DND-41 (cell line): ENCODE results near the gene OSBPL8.

Experiments used
- EZH2 ChIP-seq: IDR thresholded peaks from 3 replicates; pipeline ENCODE4 v1.6.1; 2012; ENCODE audit warnings: borderline replicate concordance, low read depth, mild to moderate bottlenecking, moderate library complexity, low read length, inconsistent platforms; ENCODE audit not compliant: severe bottlenecking
- TF ChIP-seq, protein P1 (sequence below): IDR thresholded peaks from 2 replicates; pipeline ENCODE4 v1.5.1; 2012; ENCODE audit warnings: borderline replicate concordance, low read length, moderate library complexity, mild to moderate bottlenecking; ENCODE audit not compliant: poor library complexity, severe bottlenecking; ENCODE audit errors: extremely low read depth

DNA sequence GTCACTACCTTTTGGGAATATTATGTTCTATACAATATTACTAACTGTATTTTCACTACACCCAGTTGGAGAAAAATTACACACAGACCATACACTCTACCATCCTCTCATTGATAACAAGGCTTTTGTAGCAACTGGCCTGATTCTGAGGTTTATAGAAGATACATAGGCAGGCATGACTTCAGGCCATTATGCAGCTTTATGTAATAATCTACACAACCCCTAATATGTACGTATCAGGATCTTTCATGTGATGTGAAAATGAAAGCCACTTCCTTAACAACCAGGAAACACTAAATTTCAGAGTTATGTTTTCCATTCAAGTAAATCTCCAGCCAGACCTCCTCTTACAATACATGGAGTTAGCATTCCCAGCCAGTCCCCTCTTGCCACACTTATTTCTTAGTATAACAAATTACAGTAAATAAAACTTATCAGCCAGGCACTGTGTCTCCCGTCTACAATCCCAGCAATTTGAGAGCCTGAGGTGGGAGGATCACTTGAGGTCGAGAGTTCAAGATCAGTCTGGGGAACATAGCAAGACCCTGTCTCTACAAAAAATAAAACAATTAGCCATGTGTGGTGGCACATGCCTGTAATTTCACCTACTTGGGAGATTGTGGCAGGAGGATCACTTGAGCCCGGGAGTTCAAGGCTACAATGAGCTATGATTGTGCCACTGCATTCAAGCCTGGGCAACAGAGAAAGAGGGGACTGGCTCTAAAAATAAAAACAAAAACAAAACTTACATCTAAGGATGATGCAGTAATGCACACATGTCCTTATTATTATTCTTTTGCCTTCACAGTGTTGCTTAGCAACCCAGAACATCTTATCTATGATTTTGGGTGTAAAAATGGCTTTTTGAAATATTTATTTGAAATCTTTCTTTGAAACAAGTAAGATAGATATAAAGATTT, 10.4 kb upstream of the OSBPL8 start:
- TF ChIP-seq, protein P1, sequence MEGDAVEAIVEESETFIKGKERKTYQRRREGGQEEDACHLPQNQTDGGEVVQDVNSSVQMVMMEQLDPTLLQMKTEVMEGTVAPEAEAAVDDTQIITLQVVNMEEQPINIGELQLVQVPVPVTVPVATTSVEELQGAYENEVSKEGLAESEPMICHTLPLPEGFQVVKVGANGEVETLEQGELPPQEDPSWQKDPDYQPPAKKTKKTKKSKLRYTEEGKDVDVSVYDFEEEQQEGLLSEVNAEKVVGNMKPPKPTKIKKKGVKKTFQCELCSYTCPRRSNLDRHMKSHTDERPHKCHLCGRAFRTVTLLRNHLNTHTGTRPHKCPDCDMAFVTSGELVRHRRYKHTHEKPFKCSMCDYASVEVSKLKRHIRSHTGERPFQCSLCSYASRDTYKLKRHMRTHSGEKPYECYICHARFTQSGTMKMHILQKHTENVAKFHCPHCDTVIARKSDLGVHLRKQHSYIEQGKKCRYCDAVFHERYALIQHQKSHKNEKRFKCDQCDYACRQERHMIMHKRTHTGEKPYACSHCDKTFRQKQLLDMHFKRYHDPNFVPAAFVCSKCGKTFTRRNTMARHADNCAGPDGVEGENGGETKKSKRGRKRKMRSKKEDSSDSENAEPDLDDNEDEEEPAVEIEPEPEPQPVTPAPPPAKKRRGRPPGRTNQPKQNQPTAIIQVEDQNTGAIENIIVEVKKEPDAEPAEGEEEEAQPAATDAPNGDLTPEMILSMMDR: no peak
- TF ChIP-seq EZH2: no peak
